OCI-LY7 (cell line): Measurements from ENCODE around the gene RNF115. TPM values are rescaled to one million over a fixed set of nuclear protein-coding genes. Genes with fewer than 3 reads are reported as not detected.

Experiments
- BruUV-seq: library from RNA; stranded (reverse); fragments of 400-500 nt; replicated peaks from 2 replicates; lab custom pipeline; 2021; lab: Mats Ljungman, UMichigan
- CTCF ChIA-PET: fragments of 300-600 bp; sonication (Branson Sonifier 250); formaldehyde crosslinking; loops from one replicate; lab custom pipeline; 2022; ENCODE audit warnings: antibody characterized with exemption; ENCODE audit not compliant: unreplicated experiment; lab: Charles Lee
- POLR2A ChIA-PET: fragments of 300-600 bp; sonication (Branson Sonifier 250); formaldehyde crosslinking; loops from one replicate; lab custom pipeline; 2022; ENCODE audit warnings: antibody characterized with exemption; lab: Charles Lee
- DNase-seq: peaks from one replicate; pipeline ENCODE4 v3.0.0-alpha.2; 2015; ENCODE audit warnings: low spot score
- H2AFZ ChIP-seq: fragments of 200-600 bp; sonication (generic), shearing (Covaris generic); 2 replicates; pipeline ENCODE4 v1.6.1; 2014; ENCODE audit warnings: mild to moderate bottlenecking, antibody characterized with exemption, low read length, moderate library complexity
- H3K27ac ChIP-seq: fragments of 200-600 bp; sonication (generic); 2 replicates; pipeline ENCODE4 v1.5.1; 2014; ENCODE audit warnings: mixed run types, low read depth, mild to moderate bottlenecking, moderate library complexity, low read length, inconsistent platforms; ENCODE audit not compliant: poor library complexity, severe bottlenecking
- H3K36me3 ChIP-seq: fragments of 200-600 bp; sonication (generic); 2 replicates; pipeline ENCODE4 v1.6.1; 2014; ENCODE audit warnings: mild to moderate bottlenecking, antibody characterized with exemption, low read length, moderate library complexity, mixed read lengths; ENCODE audit not compliant: insufficient read depth
- H3K4me1 ChIP-seq: fragments of 200-600 bp; sonication (generic); 2 replicates; pipeline ENCODE4 v1.5.1; 2014; ENCODE audit warnings: mild to moderate bottlenecking, low read length; ENCODE audit not compliant: insufficient read depth, poor library complexity, severe bottlenecking
- H3K4me2 ChIP-seq: fragments of 200-600 bp; sonication (generic); 2 replicates; pipeline ENCODE4 v1.6.1; 2014; ENCODE audit warnings: mild to moderate bottlenecking, low read length
- H3K4me3 ChIP-seq: fragments of 200-600 bp; sonication (generic); 2 replicates; pipeline ENCODE4 v1.5.1; 2014; ENCODE audit warnings: mild to moderate bottlenecking, low read depth, low read length; ENCODE audit not compliant: poor library complexity, severe bottlenecking
- H3K79me2 ChIP-seq: fragments of 200-600 bp; sonication (generic); 2 replicates; pipeline ENCODE4 v1.6.1; 2016; ENCODE audit warnings: low read depth, mild to moderate bottlenecking, low read length, moderate library complexity, mixed read lengths; ENCODE audit not compliant: insufficient read depth
- H3K9me2 ChIP-seq: fragments of 200-600 bp; sonication (generic); 2 replicates; pipeline ENCODE4 v1.6.1; 2016; ENCODE audit warnings: mild to moderate bottlenecking, low read length, mixed read lengths; ENCODE audit not compliant: insufficient read depth
- H3K9me3 ChIP-seq: fragments of 200-600 bp; sonication (generic); 2 replicates; pipeline ENCODE4 v1.6.1; 2014; ENCODE audit warnings: mild to moderate bottlenecking, mixed run types, low read length, mixed read lengths
- H4K20me1 ChIP-seq: fragments of 200-600 bp; sonication (generic); 2 replicates; pipeline ENCODE4 v1.6.1; 2014; ENCODE audit warnings: mild to moderate bottlenecking, antibody characterized with exemption, low read length, moderate library complexity, mixed read lengths; ENCODE audit not compliant: insufficient read depth
- CTCF ChIP-seq: fragments of 200-600 bp; sonication (generic); conservative IDR thresholded peaks from 2 replicates; pipeline ENCODE4 v1.5.1; 2014; ENCODE audit warnings: mild to moderate bottlenecking, antibody characterized with exemption, low read length, moderate library complexity, mixed read lengths
- EZH2phosphoT487 ChIP-seq: fragments of 200-600 bp; sonication (generic); IDR thresholded peaks from 2 replicates; pipeline ENCODE4 v1.6.1; 2018; ENCODE audit warnings: low read depth, borderline replicate concordance, mild to moderate bottlenecking, mixed run types, antibody characterized with exemption, low read length, moderate library complexity, mixed read lengths
- intact Hi-C: fragments of 100-400 bp; cut with micrococcal nuclease; formaldehyde crosslinking; loops from one replicate; pipeline ENCODE4 v1.10.0; 2022; ENCODE audit not compliant: unreplicated experiment
- total RNA-seq, 2 experiments: library from RNA; depleted of rRNA in 1 of 2; stranded (reverse); fragments of >200 nt in 1 of 2; shearing (Covaris generic) in 1 of 2; gene quantifications; 2 replicates each; pipeline ENCODE4 v1.2.3, GENCODE V29; 2014 to 2022

Gene RNF115
- total RNA-seq, 2 experiments from 2014 or later: 14.8 to 24.0 TPM

DNA sequence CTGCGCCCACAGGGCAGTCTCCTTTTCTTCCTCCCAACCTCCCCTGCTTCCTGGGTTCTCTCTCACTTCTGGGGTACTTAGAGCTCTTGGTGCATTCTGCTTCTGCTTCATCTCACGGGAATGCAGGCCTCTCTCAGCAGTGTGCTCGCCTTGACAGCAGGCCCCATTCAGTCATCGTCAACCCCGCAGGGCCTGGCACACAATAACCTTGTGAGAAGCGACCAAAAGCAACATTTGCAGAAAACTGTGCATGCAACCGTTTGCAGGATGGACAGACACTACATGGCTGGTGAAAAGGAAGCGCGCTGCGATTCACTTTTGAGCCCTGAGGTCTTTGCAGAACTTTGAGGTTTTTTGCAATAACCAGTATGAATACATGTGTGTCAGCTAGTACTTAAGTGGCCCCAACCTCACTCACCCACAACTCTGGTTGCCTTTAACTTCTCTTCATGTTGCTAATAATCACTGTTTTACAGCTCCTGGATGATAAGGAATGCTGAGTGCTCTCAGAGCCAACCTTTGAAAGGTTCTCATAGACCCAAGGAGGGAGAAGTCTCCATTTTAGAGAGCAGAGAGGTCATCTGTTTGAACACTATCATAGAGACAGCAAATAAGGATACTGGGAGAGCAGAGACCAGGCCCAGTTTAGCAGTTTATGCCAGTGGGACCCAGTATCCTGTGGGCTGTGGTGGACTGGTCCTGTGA is 107.1 kb downstream of the RNF115 start:
- Histone ChIP-seq H3K4me1 (peaks cover 3% of the 10 kb centered on the region), H3K4me3 (no peak overlapping the region), H3K4me2 (no peak overlapping the region), H3K9me3 (no peaks in the 10 kb centered on the region), H3K79me2 (no peaks in the 10 kb centered on the region), H3K36me3 (no peaks in the 10 kb centered on the region), H3K27ac (no peak overlapping the region), H4K20me1 (no peaks in the 10 kb centered on the region), H2AFZ (no peak overlapping the region), H3K9me2 (no peaks in the 10 kb centered on the region)
- intact Hi-C loops: no loop called here
- TF ChIP-seq EZH2phosphoT487: no peak
- TF ChIP-seq CTCF: no peak
- BruUV-seq: no TSS peak
- ChIA-PET POLR2A (no interaction called here), CTCF (interaction anchor here (1.1 kb wide), 1 partner anchor 17 kb away, joined by 3 read pairs; no protein-coding TSS in a partner anchor)
- DNase-seq: no peak

DNA sequence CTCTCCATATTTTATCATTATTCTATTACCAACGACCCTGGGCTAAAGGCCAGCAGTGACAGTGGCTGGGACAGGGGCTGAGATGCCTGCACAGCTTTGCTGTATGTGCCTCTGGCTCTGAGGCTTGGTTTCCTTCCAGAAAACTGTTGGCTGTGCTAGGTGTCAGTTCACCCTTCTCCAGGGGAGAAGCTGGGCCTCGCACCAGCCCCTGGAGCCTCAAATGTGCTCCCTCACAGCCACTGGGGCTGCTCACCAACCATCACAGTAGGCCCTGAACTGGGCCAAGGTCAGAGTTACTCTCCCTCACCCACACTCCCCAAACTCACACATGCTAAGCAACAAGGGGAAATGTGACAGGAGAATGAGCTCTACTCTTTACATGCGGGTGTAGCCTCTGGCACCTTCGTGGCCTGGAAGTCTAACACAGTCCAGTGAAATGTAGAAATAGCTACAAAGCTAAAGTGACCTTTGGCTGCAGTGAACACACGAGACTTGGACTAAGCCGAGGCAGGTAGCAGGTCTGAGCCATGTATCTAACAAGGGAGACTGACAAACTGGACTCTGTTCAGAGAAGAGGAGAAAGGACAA is 109.3 kb downstream of the RNF115 start:
- POLR2A ChIA-PET: interaction anchor here (1.1 kb wide), 1 partner anchor 10 kb away, joined by 3 read pairs; no protein-coding TSS in a partner anchor
- no peaks in the 10 kb centered on the region for H3K36me3 ChIP-seq
- H3K79me2 ChIP-seq: no peaks in the 10 kb centered on the region
- no peak for DNase-seq
- no peak overlapping the region for H2AFZ ChIP-seq
- H3K4me3 ChIP-seq: no peak overlapping the region
- intact Hi-C loops: no loop called here
- H3K4me1 ChIP-seq: no peaks in the 10 kb centered on the region
- CTCF ChIA-PET: interaction anchor here (0.6 kb wide), 1 partner anchor 42 kb away, joined by 4 read pairs; no protein-coding TSS in a partner anchor
- no peaks in the 10 kb centered on the region for H4K20me1 ChIP-seq
- H3K4me2 ChIP-seq: no peak overlapping the region
- no peaks in the 10 kb centered on the region for H3K9me2 ChIP-seq
- H3K9me3 ChIP-seq: no peaks in the 10 kb centered on the region
- BruUV-seq: no TSS peak
- no peak overlapping the region for H3K27ac ChIP-seq
- no peak for TF ChIP-seq EZH2phosphoT487
- no peak for TF ChIP-seq CTCF

- intact Hi-C loops: no loop called here
- H3K4me3 ChIP-seq: no peak overlapping the region
- no peaks in the 10 kb centered on the region for H3K9me2 ChIP-seq
- TF ChIP-seq CTCF: no peak
- TF ChIP-seq EZH2phosphoT487: no peak
- no peaks in the 10 kb centered on the region for H4K20me1 ChIP-seq
- no peaks in the 10 kb centered on the region for H3K4me1 ChIP-seq
- DNase-seq: no peak
- H3K27ac ChIP-seq: no peak overlapping the region
- ChIA-PET CTCF (no interaction called here), POLR2A (no interaction called here)
- H3K4me2 ChIP-seq: no peak overlapping the region
- H3K79me2 ChIP-seq: no peaks in the 10 kb centered on the region
- H3K36me3 ChIP-seq: no peaks in the 10 kb centered on the region
- no peak overlapping the region for H2AFZ ChIP-seq
- BruUV-seq: no TSS peak
- H3K9me3 ChIP-seq: no peaks in the 10 kb centered on the region
These were observed 112.7 kb downstream of the RNF115 start for GRCh38 chr1:145711213-145711651.
